Activated T-cell treated with anti-CD3 and anti-CD28 coated beads, Interleukin-2, amount 50 U/mL, for 72 hours (primary cell): Measurements from ENCODE around the gene KCNMB4. TPM values are rescaled to one million over a fixed set of nuclear protein-coding genes. Genes with fewer than 3 reads are reported as not detected.

Experiments
- ATAC-seq, 2 donors: fragments of 150-1000 bp; cut with Tn5 transposase; replicated peaks in 1 of 2; 2 replicates each; pipeline ENCODE4 v1.10.0; 2021; ENCODE audit warnings: moderate library complexity in 2 of 2, mild to moderate bottlenecking in 1 of 2
- DNase-seq, 2 donors: peaks; one replicate each; pipeline ENCODE4 v3.0.0; 2021 to 2022; ENCODE audit warnings: mixed read lengths in 1 of 2
- H3K27ac Mint-ChIP-seq: one replicate; pipeline ENCODE4 v1.8.0; 2022; ENCODE audit warnings: mild to moderate bottlenecking, moderate library complexity, mixed read lengths
- H3K27me3 Mint-ChIP-seq: one replicate; pipeline ENCODE4 v1.8.0; 2022; ENCODE audit warnings: low read depth, mixed read lengths
- H3K36me3 Mint-ChIP-seq, 2 donors: one replicate each; pipeline ENCODE4 v1.8.0; 2022; ENCODE audit warnings: mixed read lengths in 2 of 2, mild to moderate bottlenecking in 1 of 2; ENCODE audit not compliant: insufficient read depth in 2 of 2
- H3K4me1 Mint-ChIP-seq: one replicate; pipeline ENCODE4 v1.8.0; 2022; ENCODE audit warnings: low read depth, mixed read lengths
- H3K4me3 Mint-ChIP-seq, 2 donors: one replicate each; pipeline ENCODE4 v1.8.0; 2022; ENCODE audit warnings: mild to moderate bottlenecking in 2 of 2, mixed read lengths in 2 of 2, moderate library complexity in 2 of 2
- H3K9me3 Mint-ChIP-seq, 2 donors: one replicate each; pipeline ENCODE4 v1.8.0; 2022; ENCODE audit warnings: mixed read lengths in 2 of 2
- total RNA-seq, 2 donors: library from RNA; stranded (reverse); gene quantifications; one replicate each; pipeline ENCODE4 v1.2.3, GENCODE V29; 2022

Gene KCNMB4
- total RNA-seq, 2 donors from 2014 or later: 1.6 to 2.2 TPM

DNA sequence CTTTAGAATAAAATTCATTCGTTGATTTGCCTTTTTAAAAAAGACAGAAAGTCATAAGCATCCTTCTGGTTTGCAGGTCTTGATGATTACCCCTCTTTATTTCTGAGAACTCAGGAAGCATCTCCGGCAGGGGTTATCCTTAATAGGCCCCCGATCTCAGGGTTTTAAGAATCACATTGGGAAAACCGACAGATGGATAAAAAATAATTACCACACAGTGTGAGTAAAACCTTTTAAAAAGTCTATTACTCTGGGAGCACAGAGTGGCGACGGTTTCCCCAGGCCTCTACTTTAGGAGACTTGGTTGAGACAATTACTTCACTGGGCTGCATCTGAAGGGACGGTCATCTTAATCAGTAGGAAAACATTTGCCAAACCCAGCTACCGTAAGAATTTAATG is 56.5 kb downstream of the KCNMB4 start:
- Mint-ChIP-seq H3K9me3 (no peaks in the 10 kb centered on the region), H3K27ac (no peak overlapping the region), H3K4me3 (no peak overlapping the region), H3K36me3 (no peaks in the 10 kb centered on the region), H3K4me1 (no peaks in the 10 kb centered on the region), H3K27me3 (no peaks in the 10 kb centered on the region)
- DNase-seq (no peak), ATAC-seq (no peak)

DNA sequence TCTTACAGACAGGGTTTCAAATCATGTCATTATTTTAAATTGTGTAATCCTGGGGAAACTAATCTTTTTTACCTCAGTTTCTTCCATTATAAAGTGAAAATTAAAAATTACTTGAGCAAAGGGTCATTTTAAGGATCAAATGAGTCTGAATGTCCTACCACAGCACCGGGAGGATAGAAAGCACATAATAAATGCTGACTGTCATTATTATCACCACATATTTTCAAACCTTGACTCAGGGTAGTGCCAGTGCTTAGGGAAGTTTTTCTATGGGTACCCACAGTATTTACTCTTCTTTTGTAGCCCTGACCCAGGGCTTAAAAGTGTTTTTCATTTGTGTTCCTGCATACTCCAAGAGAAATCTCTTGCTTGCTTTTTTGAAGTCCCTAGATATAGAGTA is 60.5 kb downstream of the KCNMB4 start:
- ATAC-seq (no peak), DNase-seq (no peak)
- Mint-ChIP-seq H3K27me3 (no peaks in the 10 kb centered on the region), H3K4me3 (no peak overlapping the region), H3K9me3 (no peaks in the 10 kb centered on the region), H3K4me1 (no peaks in the 10 kb centered on the region), H3K27ac (no peak overlapping the region), H3K36me3 (no peaks in the 10 kb centered on the region)

DNA sequence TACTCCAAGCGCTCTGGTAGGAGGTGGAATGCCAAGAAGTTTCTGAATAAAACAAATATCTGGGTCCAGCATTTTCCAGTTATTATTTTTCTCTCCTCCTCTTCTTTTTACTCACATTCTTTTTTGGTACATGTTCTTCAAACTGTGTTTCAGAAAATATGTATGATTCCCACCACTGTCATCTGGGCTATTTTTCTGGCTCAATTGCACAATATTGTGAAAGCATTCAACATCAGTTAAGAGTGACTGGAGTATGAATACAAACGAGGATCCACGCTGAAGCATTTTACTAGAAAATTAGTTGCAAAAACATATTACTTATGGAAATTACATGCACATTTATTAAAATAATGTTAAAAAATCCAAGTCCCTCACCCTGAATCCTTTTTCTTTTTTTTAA is 61.5 kb downstream of the KCNMB4 start:
- ATAC-seq: no peak
- Mint-ChIP-seq H3K4me3 (no peak overlapping the region), H3K9me3 (no peaks in the 10 kb centered on the region), H3K27ac (no peak overlapping the region), H3K36me3 (no peaks in the 10 kb centered on the region), H3K4me1 (no peaks in the 10 kb centered on the region), H3K27me3 (no peaks in the 10 kb centered on the region)
- no peak for DNase-seq

DNA sequence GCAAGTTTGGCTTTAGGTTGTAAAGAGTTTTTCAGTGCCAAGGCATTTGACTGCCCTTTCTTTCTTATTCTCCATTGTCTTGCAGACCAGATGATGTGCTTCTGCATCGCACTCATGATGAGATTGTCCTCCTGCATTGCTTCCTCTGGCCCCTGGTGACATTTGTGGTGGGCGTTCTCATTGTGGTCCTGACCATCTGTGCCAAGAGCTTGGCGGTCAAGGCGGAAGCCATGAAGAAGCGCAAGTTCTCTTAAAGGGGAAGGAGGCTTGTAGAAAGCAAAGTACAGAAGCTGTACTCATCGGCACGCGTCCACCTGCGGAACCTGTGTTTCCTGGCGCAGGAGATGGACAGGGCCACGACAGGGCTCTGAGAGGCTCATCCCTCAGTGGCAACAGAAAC is 64.3 kb downstream of the KCNMB4 start:
- DNase-seq (no peak), ATAC-seq (no peak)
- Mint-ChIP-seq H3K36me3 (no peaks in the 10 kb centered on the region), H3K4me3 (no peak overlapping the region), H3K9me3 (no peaks in the 10 kb centered on the region), H3K4me1 (no peaks in the 10 kb centered on the region), H3K27ac (no peak overlapping the region), H3K27me3 (no peaks in the 10 kb centered on the region)

DNA sequence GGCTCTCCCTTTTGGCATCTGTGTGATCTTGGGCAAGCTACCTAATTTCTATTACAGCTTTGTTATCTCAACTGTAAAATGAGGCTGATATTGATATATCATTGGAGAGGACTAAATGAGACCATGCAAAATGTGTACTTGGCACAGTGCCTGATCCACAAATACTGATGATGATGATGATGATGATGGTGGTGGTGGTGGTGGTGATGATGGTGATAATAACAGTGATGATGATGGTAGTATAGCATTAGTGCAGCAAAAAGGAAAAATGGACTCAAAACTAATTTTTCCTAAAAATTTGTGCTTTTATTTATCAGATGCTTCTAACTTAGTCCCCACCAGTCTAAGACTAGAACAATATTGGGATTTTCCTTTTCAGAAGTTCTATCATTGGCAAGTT is 70.7 kb downstream of the KCNMB4 start:
- H3K36me3 Mint-ChIP-seq: no peaks in the 10 kb centered on the region
- H3K27me3 Mint-ChIP-seq: no peaks in the 10 kb centered on the region
- no peak for DNase-seq
- ATAC-seq: no peak
- no peak overlapping the region for H3K27ac Mint-ChIP-seq
- H3K4me1 Mint-ChIP-seq: no peaks in the 10 kb centered on the region
- H3K4me3 Mint-ChIP-seq: no peak overlapping the region
- no peaks in the 10 kb centered on the region for H3K9me3 Mint-ChIP-seq

DNA sequence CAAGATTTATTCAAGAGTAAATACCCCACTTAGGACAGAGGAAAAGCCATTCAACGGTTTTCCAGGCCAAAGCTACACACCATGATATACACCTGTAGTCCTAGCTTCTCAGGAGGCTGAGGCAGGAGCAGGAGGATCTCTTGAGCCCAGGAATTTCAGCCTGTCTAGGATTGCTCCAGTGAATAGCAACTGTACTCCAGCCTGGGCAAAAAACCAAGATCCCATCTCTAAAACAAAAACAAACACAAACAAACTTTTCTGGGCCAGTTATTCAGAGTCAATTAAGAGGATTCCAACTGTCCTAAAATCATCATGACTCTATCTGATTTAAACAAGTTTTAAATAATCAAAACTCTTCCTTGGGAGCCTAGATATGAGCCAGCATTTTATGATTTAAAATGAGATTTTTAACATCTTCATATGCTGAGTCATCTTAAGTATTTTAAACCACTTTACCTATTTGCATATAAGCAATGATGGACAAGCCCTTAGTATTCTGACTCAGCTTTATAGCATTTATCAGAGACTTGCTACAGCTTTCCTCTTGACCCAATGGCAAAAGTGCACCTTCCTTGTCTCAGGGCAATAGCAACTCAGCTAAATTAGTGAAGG is 77.1 kb downstream of the KCNMB4 start:
- no peaks in the 10 kb centered on the region for H3K27me3 Mint-ChIP-seq
- H3K9me3 Mint-ChIP-seq: no peaks in the 10 kb centered on the region
- no peak for DNase-seq
- H3K36me3 Mint-ChIP-seq: no peaks in the 10 kb centered on the region
- no peak overlapping the region for H3K27ac Mint-ChIP-seq
- no peaks in the 10 kb centered on the region for H3K4me1 Mint-ChIP-seq
- no peak overlapping the region for H3K4me3 Mint-ChIP-seq
- no peak for ATAC-seq

DNA sequence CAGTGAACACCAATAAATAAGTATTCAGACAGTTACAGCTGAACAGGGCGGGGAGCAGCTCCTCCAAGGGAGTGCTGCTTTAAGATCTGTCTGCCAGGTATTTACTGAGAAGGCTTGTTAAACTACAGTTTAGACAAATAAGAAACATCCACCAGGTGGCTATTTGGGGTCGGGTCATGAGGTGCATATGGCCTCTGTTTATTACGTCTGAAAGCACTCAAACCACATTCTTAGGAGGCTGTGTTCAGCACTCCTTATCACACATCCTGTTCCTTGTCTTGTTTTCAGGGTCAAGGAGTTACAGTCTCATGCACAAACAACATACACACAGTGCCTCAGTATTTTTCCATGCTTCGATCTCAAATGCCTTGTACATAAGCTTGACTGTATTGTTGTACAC is 78.8 kb downstream of the KCNMB4 start:
- Mint-ChIP-seq H3K4me1 (no peaks in the 10 kb centered on the region), H3K9me3 (peaks cover 2 to 4% of the 10 kb centered on the region in 2 donors), H3K36me3 (peaks cover 0 to 2% of the 10 kb centered on the region in 2 donors), H3K4me3 (no peak overlapping the region), H3K27ac (no peak overlapping the region), H3K27me3 (no peaks in the 10 kb centered on the region)
- ATAC-seq (no peak), DNase-seq (no peak)

DNA sequence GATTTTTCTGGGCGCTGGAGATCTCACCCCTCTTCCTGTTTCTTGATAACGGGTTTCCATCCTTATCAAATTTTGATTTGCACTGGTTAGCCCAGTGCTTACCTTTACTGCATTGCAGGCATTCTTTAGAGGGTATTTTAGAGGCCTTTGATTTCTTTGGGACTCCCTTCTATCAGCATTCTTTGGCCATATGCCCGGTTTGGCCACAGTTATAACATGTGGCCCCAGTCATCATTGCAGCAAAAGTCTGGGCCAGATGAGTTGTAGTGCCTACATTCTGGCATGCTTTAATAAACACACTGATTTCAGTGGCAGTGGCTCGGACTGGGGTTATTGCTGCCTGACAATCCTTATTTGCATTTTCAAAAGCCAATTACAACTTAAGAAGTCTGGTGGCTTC is 82.3 kb downstream of the KCNMB4 start:
- Mint-ChIP-seq H3K4me1 (no peaks in the 10 kb centered on the region), H3K4me3 (no peak overlapping the region), H3K36me3 (peaks cover 0 to 2% of the 10 kb centered on the region in 2 donors), H3K9me3 (peaks cover 2 to 6% of the 10 kb centered on the region in 2 donors), H3K27ac (no peak overlapping the region), H3K27me3 (no peaks in the 10 kb centered on the region)
- DNase-seq (no peak), ATAC-seq (no peak)

DNA sequence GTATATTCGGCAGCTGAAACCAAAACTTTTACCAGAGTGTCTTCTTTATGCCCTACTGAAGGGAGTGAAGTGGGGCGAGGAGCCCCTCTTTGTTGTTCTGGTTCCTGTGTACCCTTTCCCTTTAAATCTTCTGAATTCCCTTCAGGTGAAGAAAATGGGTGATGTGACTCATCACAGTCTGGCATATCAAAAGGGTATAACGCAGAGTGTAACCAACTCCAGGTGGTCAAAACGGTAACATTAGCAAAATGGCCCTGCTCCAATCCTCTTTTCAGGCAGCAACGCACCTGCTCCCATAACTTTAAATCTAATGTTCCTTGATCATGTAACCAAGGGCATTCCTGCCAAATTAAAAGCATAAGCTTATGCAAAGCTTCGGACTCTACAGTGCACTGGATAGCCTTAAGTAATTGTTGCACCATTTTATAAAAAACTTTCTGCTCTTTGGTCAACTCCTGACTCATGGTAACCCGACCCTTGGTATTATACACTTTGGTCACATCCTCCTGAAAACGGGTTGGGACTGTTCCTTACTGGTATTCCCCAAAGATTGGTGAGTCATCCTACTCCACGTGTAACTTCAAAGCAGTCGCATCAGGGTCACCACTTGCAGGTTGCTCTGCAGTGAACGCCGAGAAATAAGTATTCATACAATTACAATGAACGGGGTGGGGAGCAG is 83.1 kb downstream of the KCNMB4 start:
- Mint-ChIP-seq H3K36me3 (peaks cover 0 to 4% of the 10 kb centered on the region in 2 donors), H3K4me3 (no peak overlapping the region), H3K27me3 (no peaks in the 10 kb centered on the region), H3K4me1 (no peaks in the 10 kb centered on the region), H3K9me3 (peaks cover 2 to 6% of the 10 kb centered on the region in 2 donors), H3K27ac (no peak overlapping the region)
- ATAC-seq: no peak
- DNase-seq: no peak

DNA sequence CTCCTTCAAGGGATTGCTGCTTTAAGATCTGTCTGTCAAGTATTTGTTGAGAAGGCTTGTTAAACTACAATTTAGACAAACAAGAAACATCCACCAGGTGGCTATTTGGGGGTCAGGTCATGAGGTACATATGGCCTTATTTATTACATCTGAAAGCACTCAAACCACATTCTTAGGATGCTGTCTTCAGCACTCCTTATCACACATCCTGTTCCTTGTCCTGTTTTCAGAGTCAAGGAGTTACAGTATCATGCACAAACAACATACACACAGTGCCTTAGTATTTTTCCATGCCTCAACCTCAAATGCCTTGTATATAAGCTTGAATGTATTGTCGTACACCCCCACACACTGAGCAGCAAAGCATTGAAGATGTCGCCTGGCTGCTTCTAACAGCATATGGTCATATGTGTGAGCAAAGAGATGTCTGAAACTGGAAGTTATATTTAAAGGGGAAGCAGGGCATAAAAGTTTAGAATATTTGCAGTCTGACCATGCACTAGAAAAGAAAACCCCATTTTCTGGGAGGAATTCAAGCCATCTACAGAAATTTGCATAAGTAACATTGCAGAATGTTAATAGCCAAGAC is 83.8 kb downstream of the KCNMB4 start:
- no peaks in the 10 kb centered on the region for H3K27me3 Mint-ChIP-seq

DNA sequence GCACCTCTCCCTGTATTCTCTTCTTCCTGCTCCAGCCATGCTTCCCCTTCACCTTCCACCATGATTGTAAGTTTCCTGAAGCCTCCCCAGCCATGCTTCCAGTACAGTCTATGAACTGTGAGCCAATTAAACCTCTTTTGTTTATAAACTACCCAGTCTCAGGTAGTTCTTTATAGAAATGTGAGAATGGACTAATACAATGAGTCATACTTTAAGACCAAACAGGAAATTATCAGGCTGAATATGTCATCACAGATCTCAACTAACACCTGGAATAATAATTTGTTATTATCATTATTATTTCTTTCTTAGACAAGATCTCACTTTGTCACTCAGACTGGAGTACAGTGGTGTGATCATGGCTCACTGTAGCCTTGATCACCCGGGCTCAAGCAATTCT is 85.4 kb downstream of the KCNMB4 start:
- Mint-ChIP-seq H3K4me1 (no peaks in the 10 kb centered on the region), H3K4me3 (no peak overlapping the region), H3K27ac (no peak overlapping the region), H3K27me3 (peaks cover 9% of the 10 kb centered on the region), H3K9me3 (peaks cover 6 to 8% of the 10 kb centered on the region in 2 donors), H3K36me3 (peaks cover 2 to 5% of the 10 kb centered on the region in 2 donors)
- DNase-seq (no peak), ATAC-seq (no peak)

More for the DNA sequence above, 83.8 kb downstream of the KCNMB4 start:
- no peaks in the 10 kb centered on the region for H3K4me1 Mint-ChIP-seq
- peaks cover 2 to 6% of the 10 kb centered on the region in 2 donors for H3K9me3 Mint-ChIP-seq
- H3K27ac Mint-ChIP-seq: no peak overlapping the region
- H3K36me3 Mint-ChIP-seq: peaks cover 0 to 4% of the 10 kb centered on the region in 2 donors
- no peak overlapping the region for H3K4me3 Mint-ChIP-seq
- DNase-seq: no peak
- no peak for ATAC-seq

DNA sequence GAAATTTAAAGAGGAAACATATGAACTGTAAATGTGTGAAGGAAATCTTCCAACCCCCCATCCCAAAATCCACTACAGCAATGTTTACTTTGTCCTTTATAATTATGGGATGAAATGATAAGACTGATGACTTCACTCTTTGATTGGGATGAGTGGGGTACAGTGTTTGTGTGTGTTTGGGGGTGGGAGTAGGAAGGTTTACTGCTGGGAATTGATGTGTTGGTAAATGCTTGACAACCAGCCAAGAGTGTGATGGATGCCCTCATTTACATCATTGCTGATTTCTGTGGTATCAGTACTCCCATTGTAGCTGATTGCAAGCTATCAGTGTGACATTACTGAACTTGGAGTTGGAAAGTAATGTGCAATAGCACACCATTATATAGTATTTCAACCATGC is 90.9 kb downstream of the KCNMB4 start:
- ATAC-seq (no peak), DNase-seq (no peak)
- H3K27me3 Mint-ChIP-seq: peaks cover 9% of the 10 kb centered on the region
- H3K27ac Mint-ChIP-seq: no peak overlapping the region
- peaks cover 6% of the 10 kb centered on the region in 2 donors for H3K9me3 Mint-ChIP-seq
- peaks cover 2 to 4% of the 10 kb centered on the region in 2 donors for H3K36me3 Mint-ChIP-seq
- no peak overlapping the region for H3K4me3 Mint-ChIP-seq
- no peaks in the 10 kb centered on the region for H3K4me1 Mint-ChIP-seq

DNA sequence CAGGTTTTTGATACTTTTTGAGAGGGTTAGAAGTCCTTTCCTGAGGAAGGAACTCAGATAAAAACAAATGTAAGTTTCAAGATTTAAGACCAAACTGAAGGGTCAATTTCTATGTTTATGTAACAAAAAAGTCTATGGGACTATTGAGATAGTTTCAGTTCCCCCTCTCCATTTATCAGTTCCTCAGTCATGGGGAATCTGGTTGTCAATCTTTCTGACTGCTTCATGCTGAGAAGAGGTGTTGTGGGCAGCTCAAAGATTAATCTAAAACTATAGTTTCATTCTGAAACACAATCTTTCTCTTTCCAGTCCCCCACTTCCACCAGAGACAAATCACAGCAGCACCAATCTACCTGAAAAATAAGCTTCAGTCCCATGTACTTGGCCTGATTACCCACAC is 93.7 kb downstream of the KCNMB4 start:
- no peak for DNase-seq
- no peak overlapping the region for H3K4me3 Mint-ChIP-seq
- H3K27ac Mint-ChIP-seq: no peak overlapping the region
- peaks cover 9% of the 10 kb centered on the region for H3K27me3 Mint-ChIP-seq
- H3K9me3 Mint-ChIP-seq: peaks cover 6 to 11% of the 10 kb centered on the region in 2 donors
- no peak for ATAC-seq
- H3K36me3 Mint-ChIP-seq: peaks cover 2% of the 10 kb centered on the region in 2 donors
- no peaks in the 10 kb centered on the region for H3K4me1 Mint-ChIP-seq
